Measurements from ENCODE around the gene FASN. TPM values are rescaled to one million over a fixed set of nuclear protein-coding genes. Genes with fewer than 3 reads are reported as not detected.

FASN gene
- total and polyA plus RNA-seq, 2 donors (not counting 3 experiments of a cell fraction or from before 2014, with no cell fraction given), result 101 to 360 TPM

DNA sequence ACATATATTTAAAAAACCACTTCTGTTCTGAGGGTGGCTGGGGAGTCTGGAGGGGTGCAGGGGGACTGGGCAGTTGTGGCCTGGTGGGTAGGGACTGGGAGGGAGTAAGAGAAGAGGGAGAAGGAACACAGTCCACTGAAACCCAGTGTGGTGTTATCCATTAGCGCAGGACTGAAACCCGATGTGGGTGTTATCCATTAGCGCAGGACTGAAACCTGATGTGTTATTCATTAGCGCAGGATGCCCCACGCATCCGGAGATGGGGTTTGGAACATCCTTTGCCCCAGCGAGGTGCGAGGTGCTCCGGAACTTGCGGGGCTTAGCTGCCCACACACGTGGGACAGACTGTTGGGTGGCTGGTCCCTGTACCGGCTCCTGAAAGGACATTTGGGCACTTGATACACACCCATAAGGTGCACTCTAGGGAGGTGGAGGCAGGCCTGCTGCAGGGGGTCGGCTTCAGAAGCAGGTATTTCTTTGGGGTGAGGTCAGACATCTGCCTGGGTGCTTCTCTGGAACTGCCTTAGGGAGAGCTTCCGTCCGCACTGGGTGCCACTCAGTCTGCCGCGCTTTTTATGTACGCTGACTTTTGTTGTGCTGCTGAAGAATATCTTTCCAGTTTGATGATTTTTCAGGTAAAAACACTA lies 20.3 kb upstream of the FASN start:
- Histone ChIP-seq H3K36me3 (ENCODE audit: control insufficient read depth in 2 of 2, extremely low read depth in 1 of 2, insufficient read depth in 2 of 2, low read length in 2 of 2) (no peaks in the 10 kb centered on the region), H4K20me1 (replicated peaks; ENCODE audit: control insufficient read depth, extremely low read depth, insufficient read depth, low read length) (no peaks in the 10 kb centered on the region), H3K9me3 (replicated peaks; ENCODE audit: control insufficient read depth, insufficient read depth, low read length) (no peaks in the 10 kb centered on the region), H3K4me3 (replicated peaks in 1 of 3; ENCODE audit: insufficient read depth in 1 of 3, low read depth in 1 of 3, low read length in 3 of 3) (no peak overlapping the region), H3K9ac (replicated peaks; ENCODE audit: extremely low read depth, insufficient read depth, low read length) (no peak overlapping the region), H3K27me3 (ENCODE audit: control insufficient read depth in 2 of 2, insufficient read depth in 2 of 2, low read length in 2 of 2) (no peaks in the 10 kb centered on the region), H3K27ac (ENCODE audit: insufficient read depth, low read depth, low read length) (no peak overlapping the region), H3K4me2 (ENCODE audit: insufficient read depth, low read length) (no peak overlapping the region), H3K4me1 (ENCODE audit: control insufficient read depth, extremely low read depth, insufficient read depth, low read length) (no peaks in the 10 kb centered on the region), H3K9me1 (replicated peaks; ENCODE audit: control insufficient read depth, extremely low read depth, insufficient read depth, low read length) (no peaks in the 10 kb centered on the region), H2AFZ (ENCODE audit: low read depth, low read length) (no peak overlapping the region), H3K79me2 (ENCODE audit: control insufficient read depth, insufficient read depth, low read length) (no peaks in the 10 kb centered on the region)
- no peak for TF ChIP-seq FOS (IDR thresholded peaks at IDR 0.05; ENCODE audit: borderline replicate concordance, insufficient read depth, low read length)
- TF ChIP-seq POLR2A (IDR thresholded peaks at IDR 0.05; ENCODE audit: low read depth, low read length), result no peak
- TF ChIP-seq, protein P1, sequence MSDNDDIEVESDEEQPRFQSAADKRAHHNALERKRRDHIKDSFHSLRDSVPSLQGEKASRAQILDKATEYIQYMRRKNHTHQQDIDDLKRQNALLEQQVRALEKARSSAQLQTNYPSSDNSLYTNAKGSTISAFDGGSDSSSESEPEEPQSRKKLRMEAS (IDR thresholded peaks at IDR 0.05; ENCODE audit: insufficient read depth, insufficient read length), result no peak
- TF ChIP-seq, protein P2, sequence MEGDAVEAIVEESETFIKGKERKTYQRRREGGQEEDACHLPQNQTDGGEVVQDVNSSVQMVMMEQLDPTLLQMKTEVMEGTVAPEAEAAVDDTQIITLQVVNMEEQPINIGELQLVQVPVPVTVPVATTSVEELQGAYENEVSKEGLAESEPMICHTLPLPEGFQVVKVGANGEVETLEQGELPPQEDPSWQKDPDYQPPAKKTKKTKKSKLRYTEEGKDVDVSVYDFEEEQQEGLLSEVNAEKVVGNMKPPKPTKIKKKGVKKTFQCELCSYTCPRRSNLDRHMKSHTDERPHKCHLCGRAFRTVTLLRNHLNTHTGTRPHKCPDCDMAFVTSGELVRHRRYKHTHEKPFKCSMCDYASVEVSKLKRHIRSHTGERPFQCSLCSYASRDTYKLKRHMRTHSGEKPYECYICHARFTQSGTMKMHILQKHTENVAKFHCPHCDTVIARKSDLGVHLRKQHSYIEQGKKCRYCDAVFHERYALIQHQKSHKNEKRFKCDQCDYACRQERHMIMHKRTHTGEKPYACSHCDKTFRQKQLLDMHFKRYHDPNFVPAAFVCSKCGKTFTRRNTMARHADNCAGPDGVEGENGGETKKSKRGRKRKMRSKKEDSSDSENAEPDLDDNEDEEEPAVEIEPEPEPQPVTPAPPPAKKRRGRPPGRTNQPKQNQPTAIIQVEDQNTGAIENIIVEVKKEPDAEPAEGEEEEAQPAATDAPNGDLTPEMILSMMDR (IDR thresholded peaks at IDR 0.05; ENCODE audit: extremely low read depth in 1 of 2, insufficient read depth in 1 of 2, low read depth in 1 of 2, low read length in 2 of 2), result no peak
- TF ChIP-seq EZH2 (IDR thresholded peaks at IDR 0.05; ENCODE audit: borderline replicate concordance, low read depth, low read length, severe bottlenecking), result no peak
- no peak for TF ChIP-seq POLR2AphosphoS5 (IDR thresholded peaks at IDR 0.05; ENCODE audit: insufficient read depth, low read depth, low read length)
- TF ChIP-seq GATA2 (IDR thresholded peaks at IDR 0.05; ENCODE audit: insufficient read depth, insufficient read length, low read depth, low read length), result no peak
- TF ChIP-seq MYC (IDR thresholded peaks at IDR 0.05; ENCODE audit: low read depth, low read length), result no peak
- no peak for TF ChIP-seq JUN (IDR thresholded peaks at IDR 0.05; ENCODE audit: borderline replicate concordance, insufficient read depth, insufficient read length, low read depth)
- no TSS peak for BruUV-seq (replicated peaks)
- dilution Hi-C loops (cut with MboI; ENCODE audit: extremely low pct_ligation_motif_present, low sequenced_read_pairs) (no loop called here), intact Hi-C loops (cut with micrococcal nuclease) (no loop called here)
- DNase-seq (ENCODE audit: low read depth, low spot score), result no peak
- ChIA-PET CTCF (no interaction called here), POLR2A (no interaction called here)
- FAIRE-seq, result no peak
